GM12878 (cell line): Measurements from ENCODE around the gene CACNG4. TPM values are rescaled to one million over a fixed set of nuclear protein-coding genes. Genes with fewer than 3 reads are reported as not detected.
A peak's percentile ranks its signal among the peaks of the same experiment; 100 is the strongest.

Source experiments
- ATAC-seq: fragments of 200-7000 bp; cut with Tn5 transposase; 3 replicates; pipeline ENCODE4 v1.9.1; 2020; ENCODE audit warnings: mild to moderate bottlenecking, moderate library complexity
- BruUV-seq: library from RNA; stranded (reverse); fragments of 400-500 nt; replicated peaks from 2 replicates; lab custom pipeline; 2021; lab: Mats Ljungman, UMichigan
- CTCF ChIA-PET: fragments of 300-600 bp; sonication (Branson Sonifier 250); formaldehyde crosslinking; extraction: SDS; loops from one replicate; lab custom pipeline; 2021; ENCODE audit warnings: inconsistent platforms; lab: Yijun Ruan, JAX
- POLR2A ChIA-PET: fragments of 350-600 bp; formaldehyde crosslinking; extraction: SDS; loops from one replicate; lab custom pipeline; 2021; ENCODE audit warnings: inconsistent platforms; lab: Charles Lee
- RAD21 ChIA-PET: fragments of 300-600 bp; sonication (Branson Sonifier 250); formaldehyde crosslinking; loops from one replicate; lab custom pipeline; 2023; ENCODE audit warnings: antibody characterized with exemption; ENCODE audit not compliant: unreplicated experiment; lab: Charles Lee
- SMC1A ChIA-PET: fragments of 300-600 bp; sonication (Branson Sonifier 250); formaldehyde crosslinking; loops from one replicate; lab custom pipeline; 2023; ENCODE audit not compliant: unreplicated experiment, uncharacterized antibody; lab: Charles Lee
- DNase-seq: peaks from one replicate; pipeline ENCODE4 v3.0.0-alpha.2; 2011; ENCODE audit warnings: low read depth, low spot score
- FAIRE-seq: peaks from 3 replicates; lab custom pipeline; 2011; peaks lifted over from hg19 to GRCh38; lab: Jason Lieb, UNC
- H2AFZ ChIP-seq: 2 replicates; pipeline ENCODE4 v1.6.0; 2011; ENCODE audit warnings: low read depth, low read length, control low read depth; ENCODE audit not compliant: control insufficient read depth
- H3K27ac ChIP-seq: 2 replicates; pipeline ENCODE4 v1.5.1; 2011; ENCODE audit warnings: control low read depth; ENCODE audit not compliant: control insufficient read depth, insufficient read depth
- H3K27me3 ChIP-seq, 2 experiments: replicated peaks in 1 of 2; 2 replicates each; pipeline versions ENCODE4 v1.6.0 to v1.6.1; 2011; ENCODE audit warnings: low read length in 1 of 2; ENCODE audit not compliant: control insufficient read depth in 2 of 2, insufficient read depth in 2 of 2
- H3K36me3 ChIP-seq, 2 experiments: 2 replicates each; pipeline ENCODE4 v1.5.1; 2011; ENCODE audit warnings: low read length in 1 of 2; ENCODE audit not compliant: control insufficient read depth in 2 of 2, insufficient read depth in 2 of 2
- H3K4me1 ChIP-seq: 2 replicates; pipeline ENCODE4 v1.6.1; 2011; ENCODE audit warnings: mild to moderate bottlenecking, low read length, moderate library complexity, mixed read lengths; ENCODE audit not compliant: control insufficient read depth, insufficient read depth
- H3K4me2 ChIP-seq: 2 replicates; pipeline ENCODE4 v1.6.0; 2011; ENCODE audit warnings: control low read depth; ENCODE audit not compliant: control insufficient read depth, insufficient read depth
- H3K4me3 ChIP-seq: fragments of 200-600 bp; sonication (generic); 2 replicates; pipeline ENCODE4 v1.5.1; 2016
- H3K79me2 ChIP-seq: 2 replicates; pipeline ENCODE4 v1.6.0; 2011; ENCODE audit warnings: low read length; ENCODE audit not compliant: control insufficient read depth, insufficient read depth
- H3K9ac ChIP-seq: 2 replicates; pipeline ENCODE4 v1.8.0; 2011; ENCODE audit warnings: low read length, control low read depth, mixed read lengths; ENCODE audit not compliant: control insufficient read depth, insufficient read depth
- H3K9me3 ChIP-seq: replicated peaks from 3 replicates; pipeline ENCODE4 v1.5.1; 2011; ENCODE audit warnings: mild to moderate bottlenecking, low read length; ENCODE audit not compliant: control insufficient read depth, insufficient read depth
- H4K20me1 ChIP-seq: 2 replicates; pipeline ENCODE4 v1.6.0; 2011; ENCODE audit not compliant: control insufficient read depth, insufficient read depth
- EP300 ChIP-seq, 2 experiments: fragments of 150-350 bp in 1 of 2; IDR thresholded peaks; 2 replicates each; pipeline ENCODE4 v1.6.1; 2011 to 2012; ENCODE audit warnings: low read depth in 2 of 2, low read length in 2 of 2, borderline replicate concordance in 1 of 2, improper control_type of control experiment in 1 of 2, inconsistent platforms in 1 of 2; ENCODE audit not compliant: control insufficient read depth in 1 of 2
- HDAC6 ChIP-seq: fragments of 200-600 bp; sonication (generic); IDR thresholded peaks from one replicate; pipeline ENCODE4 v1.8.0; 2017; ENCODE audit warnings: antibody characterized with exemption; ENCODE audit not compliant: unreplicated experiment
- SPI1 ChIP-seq: IDR thresholded peaks from 2 replicates; pipeline ENCODE4 v1.6.1; 2011; ENCODE audit warnings: low read depth, mild to moderate bottlenecking, low read length, moderate library complexity, borderline replicate concordance; ENCODE audit not compliant: insufficient read depth
- ZSCAN29 ChIP-seq: fragments of 450-650 bp; IDR thresholded peaks from 2 replicates; pipeline ENCODE4 v1.6.1; 2017; ENCODE audit warnings: mild to moderate bottlenecking, moderate library complexity
- ZZZ3 ChIP-seq: IDR thresholded peaks from 2 replicates; pipeline ENCODE4 v1.6.1; 2011; ENCODE audit warnings: low read depth; ENCODE audit not compliant: control insufficient read depth, insufficient read length
- WGBS: methylation state at CpG from one replicate; pipeline ENCODE4 v1.1.6; 2016; ENCODE audit warnings: low lambda C conversion rate; ENCODE audit not compliant: insufficient replicate concordance, insufficient coverage; ENCODE audit errors: missing lambda C conversion rate; 5-methylcytosine and 5-hydroxymethylcytosine counted together
- in situ Hi-C: fragments of 300-500 bp; cut with MboI; formaldehyde crosslinking; loops from 9 replicates; pipeline ENCODE4 v1.14.3; 2018; ENCODE audit warnings: mixed read lengths
- intact Hi-C: fragments of 100-400 bp; cut with micrococcal nuclease; formaldehyde crosslinking; loops from one replicate; pipeline ENCODE4 v1.14.2; 2022; ENCODE audit not compliant: unreplicated experiment
- polyA plus RNA-seq, 11 experiments: library from polyadenylated mRNA; depleted of rRNA in 4 of 11; unstranded in 6 of 11; stranded (reverse) in 5 of 11; fragments of >200 nt; fragmentation: Nextera tagmentation in 4 of 11; fragmentation: Illumina TruSeq in 1 of 11; extraction: Ambion mirVana in 4 of 11; extraction: Trizol in 1 of 11; gene quantifications; 1 replicate in 1 of 11; 2 replicates in 10 of 11; pipeline versions ENCODE4 v1.2.1 to v1.2.3, GENCODE V29; 2011 to 2016; ENCODE audit warnings: inconsistent platforms in 2 of 11, missing spikeins in 2 of 11, low read depth in 1 of 11
- total RNA-seq, 4 experiments: library from RNA; depleted of rRNA in 3 of 4; stranded (reverse); fragments of >200 nt in 3 of 4; fragmentation: Illumina TruSeq in 1 of 4; extraction: Trizol in 1 of 4; gene quantifications; 2 replicates each; pipeline versions ENCODE4 v1.2.1 to v1.2.3, GENCODE V29; 2013 to 2021
- TF ChIP-seq, protein P1 (sequence below): fragments of 450-650 bp; conservative IDR thresholded peaks from 2 replicates; pipeline ENCODE4 v1.6.1; 2017; ENCODE audit warnings: mild to moderate bottlenecking, moderate library complexity
- TF ChIP-seq, protein P2 (sequence below): fragments of 450-650 bp; IDR thresholded peaks from 2 replicates; pipeline ENCODE4 v1.6.1; 2016; ENCODE audit warnings: mild to moderate bottlenecking, moderate library complexity, borderline replicate concordance
- TF ChIP-seq, protein P3 (sequence below): fragments of 450-650 bp; formaldehyde crosslinking; IDR thresholded peaks from 2 replicates; pipeline ENCODE4 v1.4.0; 2022; ENCODE audit warnings: mild to moderate bottlenecking, moderate library complexity
- TF ChIP-seq, protein P4 (sequence below): IDR thresholded peaks from 2 replicates; pipeline ENCODE4 v1.6.1; 2011; ENCODE audit warnings: low read depth, mild to moderate bottlenecking, low read length, moderate library complexity, borderline replicate concordance; ENCODE audit errors: extremely low read depth

CACNG4 gene
- total and polyA plus RNA-seq, 10 of the 15 experiments (the other 5 are each of a cell fraction or from before 2014, with no cell fraction given): 0.08 TPM; not detected in 8

DNA sequence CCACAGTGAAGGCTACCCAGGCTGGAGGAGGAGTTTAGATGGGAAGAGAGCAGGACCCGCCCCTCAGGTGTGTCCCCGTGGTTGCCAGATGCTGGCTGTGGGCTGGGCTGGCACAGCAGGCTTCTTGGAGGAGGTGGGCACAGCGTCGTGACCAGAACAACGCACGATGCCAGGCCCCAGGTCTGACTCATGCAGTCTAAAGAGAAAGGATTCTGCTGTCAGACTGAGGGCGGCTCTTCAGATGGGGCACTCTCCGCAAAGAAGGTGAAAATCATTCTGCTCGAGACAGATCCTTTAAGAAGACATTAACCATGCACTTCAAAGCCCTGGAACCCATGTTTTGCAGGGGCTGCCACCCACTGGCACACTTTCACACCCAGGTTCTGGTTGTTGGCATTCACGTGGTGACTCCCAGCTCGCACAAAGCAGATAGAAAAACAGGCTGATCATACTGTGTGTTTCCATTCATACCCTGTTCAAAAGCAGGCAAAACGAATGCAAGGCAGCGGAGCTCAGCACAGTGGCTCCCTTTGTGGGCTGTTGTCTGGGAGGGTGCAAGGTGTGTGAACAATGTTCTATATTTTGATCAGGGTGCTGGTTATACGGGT lies 19.0 kb downstream of the CACNG4 start (continued):
- TF ChIP-seq, protein P1, sequence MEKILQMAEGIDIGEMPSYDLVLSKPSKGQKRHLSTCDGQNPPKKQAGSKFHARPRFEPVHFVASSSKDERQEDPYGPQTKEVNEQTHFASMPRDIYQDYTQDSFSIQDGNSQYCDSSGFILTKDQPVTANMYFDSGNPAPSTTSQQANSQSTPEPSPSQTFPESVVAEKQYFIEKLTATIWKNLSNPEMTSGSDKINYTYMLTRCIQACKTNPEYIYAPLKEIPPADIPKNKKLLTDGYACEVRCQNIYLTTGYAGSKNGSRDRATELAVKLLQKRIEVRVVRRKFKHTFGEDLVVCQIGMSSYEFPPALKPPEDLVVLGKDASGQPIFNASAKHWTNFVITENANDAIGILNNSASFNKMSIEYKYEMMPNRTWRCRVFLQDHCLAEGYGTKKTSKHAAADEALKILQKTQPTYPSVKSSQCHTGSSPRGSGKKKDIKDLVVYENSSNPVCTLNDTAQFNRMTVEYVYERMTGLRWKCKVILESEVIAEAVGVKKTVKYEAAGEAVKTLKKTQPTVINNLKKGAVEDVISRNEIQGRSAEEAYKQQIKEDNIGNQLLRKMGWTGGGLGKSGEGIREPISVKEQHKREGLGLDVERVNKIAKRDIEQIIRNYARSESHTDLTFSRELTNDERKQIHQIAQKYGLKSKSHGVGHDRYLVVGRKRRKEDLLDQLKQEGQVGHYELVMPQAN: no peak
- TF ChIP-seq, all 136 proteins: peak for 0

DNA sequence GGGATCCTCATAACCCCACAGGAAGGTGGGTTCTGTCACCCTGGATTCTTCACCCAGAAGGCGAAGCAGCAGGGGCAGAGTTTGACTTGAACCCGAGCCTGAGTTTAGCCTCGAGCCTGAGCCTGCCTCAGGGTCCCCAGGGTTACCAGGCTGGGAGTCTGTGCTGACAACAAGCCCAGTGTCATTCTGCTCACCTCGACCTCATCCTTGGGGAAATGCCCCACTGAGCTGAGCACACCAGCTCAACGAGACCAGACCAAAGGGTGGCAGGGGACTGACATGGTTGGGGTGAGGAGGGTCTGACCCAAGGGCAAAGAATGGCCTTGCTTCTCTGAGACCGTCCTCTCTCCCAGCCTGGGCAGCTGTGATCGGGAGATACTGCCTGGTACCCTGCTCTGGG lies 20.2 kb downstream of the CACNG4 start:
- H3K4me1 ChIP-seq: peaks cover 17% of the 10 kb centered on the region
- H3K4me3 ChIP-seq: no peak overlapping the region
- TF ChIP-seq, protein P2, sequence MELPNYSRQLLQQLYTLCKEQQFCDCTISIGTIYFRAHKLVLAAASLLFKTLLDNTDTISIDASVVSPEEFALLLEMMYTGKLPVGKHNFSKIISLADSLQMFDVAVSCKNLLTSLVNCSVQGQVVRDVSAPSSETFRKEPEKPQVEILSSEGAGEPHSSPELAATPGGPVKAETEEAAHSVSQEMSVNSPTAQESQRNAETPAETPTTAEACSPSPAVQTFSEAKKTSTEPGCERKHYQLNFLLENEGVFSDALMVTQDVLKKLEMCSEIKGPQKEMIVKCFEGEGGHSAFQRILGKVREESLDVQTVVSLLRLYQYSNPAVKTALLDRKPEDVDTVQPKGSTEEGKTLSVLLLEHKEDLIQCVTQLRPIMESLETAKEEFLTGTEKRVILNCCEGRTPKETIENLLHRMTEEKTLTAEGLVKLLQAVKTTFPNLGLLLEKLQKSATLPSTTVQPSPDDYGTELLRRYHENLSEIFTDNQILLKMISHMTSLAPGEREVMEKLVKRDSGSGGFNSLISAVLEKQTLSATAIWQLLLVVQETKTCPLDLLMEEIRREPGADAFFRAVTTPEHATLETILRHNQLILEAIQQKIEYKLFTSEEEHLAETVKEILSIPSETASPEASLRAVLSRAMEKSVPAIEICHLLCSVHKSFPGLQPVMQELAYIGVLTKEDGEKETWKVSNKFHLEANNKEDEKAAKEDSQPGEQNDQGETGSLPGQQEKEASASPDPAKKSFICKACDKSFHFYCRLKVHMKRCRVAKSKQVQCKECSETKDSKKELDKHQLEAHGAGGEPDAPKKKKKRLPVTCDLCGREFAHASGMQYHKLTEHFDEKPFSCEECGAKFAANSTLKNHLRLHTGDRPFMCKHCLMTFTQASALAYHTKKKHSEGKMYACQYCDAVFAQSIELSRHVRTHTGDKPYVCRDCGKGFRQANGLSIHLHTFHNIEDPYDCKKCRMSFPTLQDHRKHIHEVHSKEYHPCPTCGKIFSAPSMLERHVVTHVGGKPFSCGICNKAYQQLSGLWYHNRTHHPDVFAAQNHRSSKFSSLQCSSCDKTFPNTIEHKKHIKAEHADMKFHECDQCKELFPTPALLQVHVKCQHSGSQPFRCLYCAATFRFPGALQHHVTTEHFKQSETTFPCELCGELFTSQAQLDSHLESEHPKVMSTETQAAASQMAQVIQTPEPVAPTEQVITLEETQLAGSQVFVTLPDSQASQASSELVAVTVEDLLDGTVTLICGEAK: no peak
- TF ChIP-seq EP300 (IDR thresholded peaks at IDR 0.05; ENCODE audit: borderline replicate concordance in 1 of 2, control insufficient read depth in 1 of 2, low read depth in 2 of 2, low read length in 2 of 2) (no peak), ZZZ3 (no peak), HDAC6 (no peak), ZSCAN29 (no peak), SPI1 (no peak)
- TF ChIP-seq, protein P3, sequence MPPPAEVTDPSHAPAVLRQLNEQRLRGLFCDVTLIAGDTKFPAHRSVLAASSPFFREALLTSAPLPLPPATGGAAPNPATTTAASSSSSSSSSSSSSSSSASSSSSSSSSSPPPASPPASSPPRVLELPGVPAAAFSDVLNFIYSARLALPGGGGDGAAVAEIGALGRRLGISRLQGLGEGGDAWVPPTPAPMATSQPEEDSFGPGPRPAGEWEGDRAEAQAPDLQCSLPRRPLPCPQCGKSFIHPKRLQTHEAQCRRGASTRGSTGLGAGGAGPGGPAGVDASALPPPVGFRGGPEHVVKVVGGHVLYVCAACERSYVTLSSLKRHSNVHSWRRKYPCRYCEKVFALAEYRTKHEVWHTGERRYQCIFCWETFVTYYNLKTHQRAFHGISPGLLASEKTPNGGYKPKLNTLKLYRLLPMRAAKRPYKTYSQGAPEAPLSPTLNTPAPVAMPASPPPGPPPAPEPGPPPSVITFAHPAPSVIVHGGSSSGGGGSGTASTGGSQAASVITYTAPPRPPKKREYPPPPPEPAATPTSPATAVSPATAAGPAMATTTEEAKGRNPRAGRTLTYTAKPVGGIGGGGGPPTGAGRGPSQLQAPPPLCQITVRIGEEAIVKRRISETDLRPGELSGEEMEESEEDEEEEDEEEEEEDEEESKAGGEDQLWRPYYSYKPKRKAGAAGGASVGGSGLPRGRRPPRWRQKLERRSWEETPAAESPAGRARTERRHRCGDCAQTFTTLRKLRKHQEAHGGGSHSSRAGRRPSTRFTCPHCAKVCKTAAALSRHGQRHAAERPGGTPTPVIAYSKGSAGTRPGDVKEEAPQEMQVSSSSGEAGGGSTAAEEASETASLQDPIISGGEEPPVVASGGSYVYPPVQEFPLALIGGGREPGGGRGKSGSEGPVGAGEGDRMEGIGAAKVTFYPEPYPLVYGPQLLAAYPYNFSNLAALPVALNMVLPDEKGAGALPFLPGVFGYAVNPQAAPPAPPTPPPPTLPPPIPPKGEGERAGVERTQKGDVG (CRISPR knock-in tag): no peak
- TF ChIP-seq, protein P4, sequence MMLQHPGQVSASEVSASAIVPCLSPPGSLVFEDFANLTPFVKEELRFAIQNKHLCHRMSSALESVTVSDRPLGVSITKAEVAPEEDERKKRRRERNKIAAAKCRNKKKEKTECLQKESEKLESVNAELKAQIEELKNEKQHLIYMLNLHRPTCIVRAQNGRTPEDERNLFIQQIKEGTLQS: no peak
- ATAC-seq: peak; percentile 56
- H3K79me2 ChIP-seq: no peaks in the 10 kb centered on the region
- no peak for DNase-seq
- H3K9ac ChIP-seq: no peak overlapping the region
- RAD21 ChIA-PET: no interaction called here
- BruUV-seq: no TSS peak
- H3K9me3 ChIP-seq: no peaks in the 10 kb centered on the region
- no peaks in the 10 kb centered on the region for H4K20me1 ChIP-seq
- H3K4me2 ChIP-seq: peak overlapping the region; percentile 47; the same call in 1 of the 2 replicates
- H3K27me3 ChIP-seq: peaks cover 0 to 3% of the 10 kb centered on the region in 2 experiments; a peak in 1 of 4 replicates
- POLR2A ChIA-PET: no interaction called here
- 25% methylated on average over 7 of the region's 7 CpGs for WGBS
- intact Hi-C loops: no loop called here
- in situ Hi-C loops: no loop called here
- SMC1A ChIA-PET: interaction anchor here (0.9 to 1.7 kb wide), 2 partner anchors 96 to 97 kb away, joined by 3 to 4 read pairs; no protein-coding TSS in a partner anchor
- no peaks in the 10 kb centered on the region for H3K36me3 ChIP-seq
- no peak for FAIRE-seq
- CTCF ChIA-PET: interaction anchor here (4.0 kb wide), 1 partner anchor 98 kb away, joined by 18 read pairs; no protein-coding TSS in a partner anchor
- H2AFZ ChIP-seq: peak overlapping the region; percentile 13
- no peak overlapping the region for H3K27ac ChIP-seq
